Keratinocyte (primary cell): ENCODE data around the gene STRIT1. TPM values are rescaled to one million over a fixed set of nuclear protein-coding genes. Genes with fewer than 3 reads are reported as not detected.

Source experiments
- DNase-seq: peaks from one replicate; pipeline ENCODE4 v3.0.0-alpha.2; 2011; ENCODE audit warnings: low read depth, missing footprints, low spot score
- FAIRE-seq: peaks from 2 replicates; lab custom pipeline; 2011; peaks lifted over from hg19 to GRCh38; lab: Jason Lieb, UNC
- H2AFZ ChIP-seq: 2 replicates; pipeline ENCODE4 v1.6.0; 2012; ENCODE audit warnings: low read length, control low read depth, inconsistent platforms; ENCODE audit not compliant: control insufficient read depth
- H3K27ac ChIP-seq: 2 replicates; pipeline ENCODE4 v1.5.1; 2011; ENCODE audit warnings: low read length; ENCODE audit not compliant: control insufficient read depth, insufficient read depth
- H3K27me3 ChIP-seq: 3 replicates; pipeline ENCODE4 v1.6.0; 2011; ENCODE audit warnings: low read length; ENCODE audit not compliant: control insufficient read depth, insufficient read depth; ENCODE audit errors: extremely low read depth
- H3K36me3 ChIP-seq, 2 experiments: 2 replicates in 1 of 2; 3 replicates in 1 of 2; pipeline ENCODE4 v1.5.1; 2011; ENCODE audit warnings: low read length in 2 of 2, mild to moderate bottlenecking in 1 of 2; ENCODE audit not compliant: control insufficient read depth in 2 of 2, insufficient read depth in 2 of 2; ENCODE audit errors: extremely low read depth in 1 of 2
- H3K4me1 ChIP-seq: 3 replicates; pipeline ENCODE4 v1.5.1; 2011; ENCODE audit warnings: low read length; ENCODE audit not compliant: control insufficient read depth, insufficient read depth; ENCODE audit errors: extremely low read depth
- H3K4me2 ChIP-seq: 3 replicates; pipeline ENCODE4 v1.6.0; 2011; ENCODE audit warnings: low read depth, low read length; ENCODE audit not compliant: control insufficient read depth, insufficient read depth; ENCODE audit errors: extremely low read depth
- H3K4me3 ChIP-seq, 3 experiments: fragments of 200-600 bp in 1 of 3; sonication (generic) in 1 of 3; 2 replicates in 2 of 3; 3 replicates in 1 of 3; pipeline ENCODE4 v1.5.1; 2011 to 2016; ENCODE audit warnings: low read length in 3 of 3, mild to moderate bottlenecking in 3 of 3, control low read depth in 2 of 3, inconsistent platforms in 1 of 3, low read depth in 1 of 3, mixed read lengths in 1 of 3, mixed run types in 1 of 3, moderate library complexity in 1 of 3; ENCODE audit not compliant: control insufficient read depth in 2 of 3, insufficient read depth in 2 of 3; ENCODE audit errors: extremely low read depth in 1 of 3
- H3K79me2 ChIP-seq: 2 replicates; pipeline ENCODE4 v1.6.0; 2012; ENCODE audit warnings: low read length; ENCODE audit not compliant: control insufficient read depth, insufficient read depth
- H3K9ac ChIP-seq: 3 replicates; pipeline ENCODE4 v1.6.0; 2011; ENCODE audit warnings: low read length; ENCODE audit not compliant: control insufficient read depth, insufficient read depth; ENCODE audit errors: extremely low read depth
- H3K9me1 ChIP-seq: 3 replicates; pipeline ENCODE4 v1.6.0; 2011; ENCODE audit warnings: low read length; ENCODE audit not compliant: control insufficient read depth, insufficient read depth; ENCODE audit errors: extremely low read depth
- H3K9me3 ChIP-seq: 2 replicates; pipeline ENCODE4 v1.5.1; 2012; ENCODE audit warnings: low read depth, low read length; ENCODE audit not compliant: control insufficient read depth
- H4K20me1 ChIP-seq: 3 replicates; pipeline ENCODE4 v1.6.0; 2011; ENCODE audit warnings: low read length; ENCODE audit not compliant: control insufficient read depth, insufficient read depth; ENCODE audit errors: extremely low read depth
- CTCF ChIP-seq, 3 experiments: IDR thresholded peaks in 1 of 3; conservative IDR thresholded peaks in 1 of 3; optimal IDR thresholded peaks in 1 of 3; 2 replicates in 2 of 3; 3 replicates in 1 of 3; pipeline versions ENCODE3 to v1.5.1; 2011; ENCODE audit warnings: low read length in 3 of 3, mild to moderate bottlenecking in 3 of 3, moderate library complexity in 2 of 3, control low read depth in 1 of 3, inconsistent platforms in 1 of 3; ENCODE audit not compliant: insufficient read depth in 2 of 3; ENCODE audit errors: extremely low read depth in 1 of 3
- EZH2 ChIP-seq: IDR thresholded peaks from one replicate; pipeline ENCODE4 v1.6.1; 2012; ENCODE audit warnings: inconsistent platforms, mild to moderate bottlenecking, low read length, moderate library complexity
- dilution Hi-C: fragments of 300-500 bp; cut with MboI; formaldehyde crosslinking; loops from one replicate; pipeline ENCODE4 v1.7.0; 2020; ENCODE audit warnings: low sequenced_read_pairs; ENCODE audit not compliant: extremely low pct_ligation_motif_present
- polyA plus RNA-seq, 5 experiments: library from polyadenylated mRNA; depleted of rRNA in 3 of 5; stranded (reverse) in 3 of 5; stranded (forward) in 1 of 5; unstranded in 1 of 5; fragments of >200 nt; gene quantifications; 1 replicate in 1 of 5; 2 replicates in 3 of 5; 3 replicates in 1 of 5; pipeline versions ENCODE4 v1.2.1 to v1.2.3, GENCODE V29; 2011 to 2012; ENCODE audit warnings: missing spikeins in 2 of 5, low read depth in 1 of 5, low replicate concordance in 1 of 5

The STRIT1 gene
- polyA plus RNA-seq, 1 donor (not counting 4 experiments of a cell fraction or from before 2014, with no cell fraction given) = not detected

DNA sequence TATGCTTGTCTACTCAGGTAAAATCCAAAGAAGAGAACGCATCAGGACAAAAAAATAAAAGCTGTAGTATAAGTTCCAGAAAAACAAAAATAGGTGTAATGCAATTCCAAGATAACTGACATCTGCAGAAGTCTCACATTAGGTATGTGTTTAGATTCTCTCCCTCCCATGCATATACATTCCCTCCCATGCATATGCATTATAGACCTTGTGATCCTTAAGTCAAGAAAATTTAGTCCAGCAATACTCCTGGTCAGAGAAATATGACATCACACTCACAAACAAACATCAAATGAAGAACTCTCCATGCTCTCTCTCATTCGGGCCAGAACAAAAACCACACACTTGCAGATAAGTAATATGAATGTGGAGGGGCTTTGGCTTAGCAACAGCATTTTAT lies 25.3 kb upstream of the STRIT1 start:
- no peaks in the 10 kb centered on the region for H3K27me3 ChIP-seq
- no peaks in the 10 kb centered on the region for H3K4me1 ChIP-seq
- H3K9ac ChIP-seq = no peak overlapping the region
- no peak for DNase-seq
- no peak overlapping the region for H2AFZ ChIP-seq
- H3K27ac ChIP-seq = no peak overlapping the region
- TF ChIP-seq CTCF (optimal IDR thresholded peaks at IDR 0.05 in 1 of 3, IDR thresholded peaks at IDR 0.05 in 1 of 3, conservative IDR thresholded peaks at IDR 0.05 in 1 of 3; ENCODE audit: extremely low read depth in 1 of 3, insufficient read depth in 2 of 3, low read length in 3 of 3) = no peak
- TF ChIP-seq EZH2 = no peak
- dilution Hi-C loops = no loop called here
- no peak overlapping the region for H3K4me2 ChIP-seq
- H3K4me3 ChIP-seq = no peak overlapping the region
- no peaks in the 10 kb centered on the region for H3K9me1 ChIP-seq
- no peaks in the 10 kb centered on the region for H3K79me2 ChIP-seq
- no peak for FAIRE-seq
- H3K9me3 ChIP-seq = no peaks in the 10 kb centered on the region
- no peaks in the 10 kb centered on the region for H3K36me3 ChIP-seq
- H4K20me1 ChIP-seq = no peaks in the 10 kb centered on the region

DNA sequence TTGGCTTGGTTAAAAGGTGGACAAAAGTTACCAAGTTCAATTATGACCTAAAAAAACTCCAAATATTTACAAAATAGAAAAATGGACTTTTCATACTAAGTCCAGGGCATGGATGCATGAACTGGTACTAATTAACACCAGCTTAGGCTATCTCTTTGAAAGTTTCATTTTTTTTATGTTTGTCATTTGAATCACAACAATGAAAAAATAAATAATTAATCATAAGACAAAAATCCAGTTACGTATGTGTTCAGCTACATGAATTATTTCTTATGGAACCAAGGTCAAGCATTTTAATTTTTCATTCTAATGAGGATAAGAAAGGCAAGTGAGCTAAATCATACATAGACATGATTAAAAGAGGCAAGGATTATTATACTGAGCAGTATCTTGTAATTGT lies 23.7 kb upstream of the STRIT1 start:
- TF ChIP-seq CTCF (optimal IDR thresholded peaks at IDR 0.05 in 1 of 3, IDR thresholded peaks at IDR 0.05 in 1 of 3, conservative IDR thresholded peaks at IDR 0.05 in 1 of 3; ENCODE audit: extremely low read depth in 1 of 3, insufficient read depth in 2 of 3, low read length in 3 of 3) (no peak), EZH2 (no peak)
- no peaks in the 10 kb centered on the region for H4K20me1 ChIP-seq
- dilution Hi-C loops = no loop called here
- no peak overlapping the region for H3K4me2 ChIP-seq
- H3K79me2 ChIP-seq = no peaks in the 10 kb centered on the region
- H3K9ac ChIP-seq = no peak overlapping the region
- no peaks in the 10 kb centered on the region for H3K9me1 ChIP-seq
- no peaks in the 10 kb centered on the region for H3K27me3 ChIP-seq
- DNase-seq (no peak), FAIRE-seq (no peak)
- no peaks in the 10 kb centered on the region for H3K9me3 ChIP-seq
- no peak overlapping the region for H3K4me3 ChIP-seq
- no peaks in the 10 kb centered on the region for H3K36me3 ChIP-seq
- H3K4me1 ChIP-seq = no peaks in the 10 kb centered on the region
- no peak overlapping the region for H3K27ac ChIP-seq
- H2AFZ ChIP-seq = no peak overlapping the region
